Pulmonary artery endothelial cell (primary cell): ENCODE data around the gene BLMH. TPM values are rescaled to one million over a fixed set of nuclear protein-coding genes. Genes with fewer than 3 reads are reported as not detected.
"Not testable (repeated sequence)": the region's sequence is repeated elsewhere in the genome, so short reads cannot be mapped to it uniquely, and the experiment has no call there.

Experiments used
- DNase-seq: peaks from one replicate; pipeline ENCODE4 v3.0.0-alpha.2; 2011; ENCODE audit warnings: low read depth, low spot score
- total RNA-seq: library from RNA; depleted of rRNA; stranded (reverse); fragments of >200 nt; gene quantifications from 2 replicates; pipeline ENCODE4 v1.2.3, GENCODE V29; 2014

The BLMH gene
- total RNA-seq, 1 donor from 2014 or later, result 56.8 TPM

- not testable (repeated sequence) for DNase-seq
Measured at GRCh38 chr17:30230009-30230408, 61.7 kb downstream of the BLMH start.

- no peak for DNase-seq
Measured at GRCh38 chr17:30229012-30229411, 62.7 kb downstream of the BLMH start.

DNA sequence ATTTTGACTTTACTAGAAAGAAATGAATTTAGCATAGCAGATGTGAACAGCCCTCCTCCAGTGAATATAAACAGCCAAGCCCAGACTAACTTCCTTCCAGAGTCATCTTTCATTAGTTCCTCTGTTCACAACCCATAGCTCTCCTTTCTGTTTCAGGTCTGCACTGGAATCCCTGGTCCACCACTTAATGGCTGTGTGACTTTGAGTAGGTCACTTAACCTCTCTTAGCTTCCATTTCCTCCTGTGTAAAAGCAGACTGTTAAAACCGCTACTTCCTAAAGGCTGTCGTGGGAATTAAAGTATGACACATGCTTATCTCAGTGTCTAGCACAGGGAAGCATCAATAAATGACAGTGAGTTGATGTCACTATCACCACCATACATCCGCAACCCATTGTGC lies 63.7 kb downstream of the BLMH start:
- no peak for DNase-seq

- no peak for DNase-seq
Measured at GRCh38 chr17:30226878-30227277, 64.9 kb downstream of the BLMH start.

DNA sequence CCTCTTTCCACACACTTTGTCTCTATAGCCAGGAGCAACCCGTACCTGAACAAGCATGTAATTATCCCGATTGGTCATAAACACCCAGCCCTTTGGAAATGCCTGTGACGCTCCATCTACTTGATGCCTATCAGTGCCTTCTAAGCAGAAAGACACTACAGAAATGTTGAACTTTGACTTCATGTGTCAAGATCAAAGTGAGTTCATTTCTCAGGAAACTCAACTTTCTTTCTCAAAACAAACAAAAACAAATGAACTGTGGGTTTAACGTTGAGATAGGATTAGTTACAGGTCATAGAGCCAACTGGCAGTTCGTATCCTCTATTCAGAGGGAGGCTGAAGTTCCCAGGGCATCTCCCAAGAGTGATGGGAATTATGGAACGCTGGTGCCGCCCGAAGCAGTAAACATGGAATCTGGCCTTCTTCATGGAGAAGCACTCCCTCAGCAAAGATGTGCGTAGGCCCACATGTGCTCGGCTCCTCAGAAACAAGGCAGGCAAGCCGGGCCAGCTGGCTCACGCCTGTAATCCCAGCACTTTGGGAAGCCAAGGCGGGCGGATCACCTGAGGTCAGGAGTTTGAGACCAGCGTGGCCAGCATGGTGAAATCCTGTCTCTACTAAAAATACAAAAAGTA lies 65.7 kb downstream of the BLMH start:
- no peak for DNase-seq

- no peak for DNase-seq
Measured at GRCh38 chr17:30225112-30225511, 66.6 kb downstream of the BLMH start.

DNA sequence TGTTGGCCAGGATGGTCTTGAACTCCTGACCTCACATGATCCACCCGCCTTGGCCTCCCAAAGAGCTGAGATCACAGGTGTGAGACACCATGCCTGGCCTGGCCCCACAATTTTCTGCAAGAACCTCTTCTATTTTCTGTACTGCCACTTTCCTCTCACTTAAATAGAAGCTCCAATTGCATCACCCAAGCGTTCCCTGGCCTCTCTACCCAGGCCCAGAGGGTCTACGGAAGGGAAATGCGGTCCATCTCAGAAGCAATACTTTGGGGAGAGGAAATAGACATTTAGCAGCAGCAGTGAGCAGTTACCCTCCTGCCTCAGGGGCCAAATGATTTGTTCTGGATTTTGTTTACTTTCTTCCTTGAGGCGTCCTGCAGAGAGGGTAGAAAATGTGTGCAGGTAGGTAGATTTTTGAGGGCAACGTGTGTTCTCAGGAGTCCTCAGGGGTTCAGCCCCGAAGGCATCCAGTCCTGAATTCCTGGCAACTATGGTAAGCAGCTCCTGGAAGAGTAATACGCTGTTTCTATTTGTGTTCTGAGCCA lies 67.3 kb downstream of the BLMH start:
- no peak for DNase-seq

- no peak for DNase-seq
Measured at GRCh38 chr17:30222721-30223175, 69.0 kb downstream of the BLMH start.

DNA sequence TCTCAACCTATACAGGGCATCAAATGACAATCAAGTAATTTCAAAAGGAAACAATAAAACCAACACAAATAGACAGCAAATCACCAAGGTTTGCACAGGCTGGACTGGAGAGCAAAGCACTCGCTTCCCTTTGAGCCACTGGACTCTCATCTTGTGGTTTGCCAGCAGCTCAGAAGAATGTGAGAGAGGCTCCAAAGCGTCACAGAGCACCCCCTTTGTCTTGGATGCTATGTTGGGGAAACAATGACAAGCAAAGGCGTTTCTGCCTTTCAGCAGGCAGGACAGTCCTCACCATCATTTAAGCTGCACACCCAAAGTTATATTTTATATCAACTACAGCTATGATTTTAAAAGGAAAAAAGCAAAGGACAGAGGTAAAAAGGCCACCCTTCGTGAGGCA lies 69.5 kb downstream of the BLMH start:
- DNase-seq, result no peak

- no peak for DNase-seq
Measured at GRCh38 chr17:30221346-30221745, 70.4 kb downstream of the BLMH start.

- no peak for DNase-seq
Measured at GRCh38 chr17:30220414-30220813, 71.3 kb downstream of the BLMH start.

- no peak for DNase-seq
Measured at GRCh38 chr17:30219833-30220232, 71.9 kb downstream of the BLMH start.

- DNase-seq, result no peak
Measured at GRCh38 chr17:30219315-30219714, 72.4 kb downstream of the BLMH start.

GRCh38 chr17:30218799-30219198 lies 72.9 kb downstream of the BLMH start:
- no peak for DNase-seq

- DNase-seq, result no peak
Measured at GRCh38 chr17:30217746-30218245, 73.9 kb downstream of the BLMH start.

DNA sequence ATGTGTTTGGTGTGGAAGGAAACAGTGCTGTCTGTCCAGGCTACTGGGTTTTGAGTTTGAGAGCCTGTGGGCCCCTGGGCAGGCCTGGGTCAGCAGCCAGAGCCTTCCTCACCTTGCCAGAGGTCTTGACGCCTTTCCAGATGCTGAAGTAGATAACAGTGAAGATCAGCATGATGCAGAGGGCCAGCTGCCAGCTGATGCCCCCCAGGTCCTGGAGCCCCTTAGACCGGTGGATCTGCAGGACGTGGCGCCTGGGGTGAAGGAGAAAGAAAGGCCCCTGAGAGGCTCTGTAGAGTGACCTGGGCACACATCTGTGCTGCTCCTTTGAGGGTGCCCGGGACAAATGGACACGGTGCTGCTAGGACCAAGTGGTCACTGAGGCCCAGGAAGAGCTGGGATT lies 74.7 kb downstream of the BLMH start:
- DNase-seq, result no peak

- no peak for DNase-seq
Measured at GRCh38 chr17:30212750-30213149, 79.0 kb downstream of the BLMH start.

- DNase-seq, result no peak
Measured at GRCh38 chr17:30211371-30211770, 80.4 kb downstream of the BLMH start.

DNA sequence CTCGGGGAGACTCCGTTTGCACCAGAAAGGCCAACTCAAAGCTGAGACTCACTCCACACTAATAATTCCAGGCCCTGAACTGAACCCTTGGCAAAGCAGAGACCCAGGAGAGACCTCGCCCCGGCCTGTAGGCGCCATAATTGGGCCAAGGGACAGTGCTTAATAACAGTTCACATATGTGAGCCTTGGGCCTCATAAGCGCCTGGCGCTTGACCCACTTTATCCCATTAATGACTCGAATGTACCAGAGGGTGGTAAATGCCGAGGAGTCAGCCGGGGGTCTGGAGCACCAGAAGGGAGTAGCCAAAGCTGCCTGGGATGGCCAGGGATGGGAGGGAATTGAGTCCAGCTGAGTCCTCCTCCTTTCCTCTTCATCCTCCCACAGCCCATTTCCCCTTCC lies 80.8 kb downstream of the BLMH start:
- DNase-seq, result no peak

GRCh38 chr17:30210366-30210765 lies 81.4 kb downstream of the BLMH start:
- no peak for DNase-seq

DNA sequence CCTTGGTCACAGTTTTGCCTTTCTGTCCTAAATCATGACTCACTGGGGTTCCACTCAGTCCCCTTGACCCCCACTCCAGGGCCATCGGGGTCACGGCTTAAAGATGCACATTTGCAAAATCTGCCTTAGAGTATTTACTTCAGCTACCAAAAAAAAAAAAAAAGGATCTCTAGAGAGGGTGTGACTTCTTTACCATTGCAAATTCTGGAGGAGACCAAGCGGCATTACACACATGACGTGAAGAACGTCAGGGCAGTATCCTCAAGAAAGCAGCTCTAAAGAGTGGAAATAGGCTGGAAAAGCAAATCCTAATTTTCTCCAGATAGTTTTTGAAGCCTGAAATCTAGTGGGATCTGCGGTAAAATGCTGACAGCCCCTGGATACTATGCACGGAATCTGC lies 81.8 kb downstream of the BLMH start:
- no peak for DNase-seq

DNA sequence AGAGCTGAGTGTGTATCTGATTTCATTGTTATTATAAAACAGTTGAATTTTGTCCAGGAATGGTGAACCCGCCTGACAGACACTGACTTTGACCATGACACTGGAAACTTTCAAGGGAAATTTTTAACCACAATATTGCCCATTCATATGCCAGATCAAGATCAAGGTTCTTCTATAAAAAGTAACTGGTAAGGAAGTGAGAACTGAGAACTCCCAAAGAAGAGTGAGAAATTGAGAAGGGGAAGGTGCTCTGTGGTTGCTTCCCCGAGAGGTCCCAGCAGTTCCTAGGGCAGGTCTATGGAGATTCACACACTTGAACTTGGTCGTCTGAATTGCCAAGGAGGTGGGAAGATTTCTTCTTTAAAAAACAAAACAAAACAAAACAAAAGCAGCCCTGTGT lies 83.5 kb downstream of the BLMH start:
- DNase-seq, result no peak

DNA sequence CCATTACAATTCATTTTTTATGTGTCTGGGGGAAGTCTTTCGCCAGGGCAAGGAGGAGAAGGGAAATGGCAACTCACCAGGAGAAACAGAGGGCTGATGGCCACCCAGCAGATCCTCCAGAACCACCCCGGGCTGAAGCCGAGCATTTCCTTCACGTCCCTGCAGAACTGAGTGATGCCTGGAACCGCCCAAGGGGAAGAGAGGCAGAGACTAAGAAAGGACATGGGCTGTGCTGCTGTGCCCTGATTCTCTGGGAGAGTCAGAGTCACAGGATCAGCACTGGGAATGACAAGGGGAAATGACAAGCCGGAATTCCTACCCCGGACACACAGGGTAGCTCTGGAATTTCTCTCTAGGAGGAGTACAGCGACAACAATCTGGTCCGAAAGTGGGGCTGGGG lies 84.1 kb downstream of the BLMH start:
- DNase-seq, result no peak
